ENCODE results near the gene APOBEC3A. TPM values are rescaled to one million over a fixed set of nuclear protein-coding genes. Genes with fewer than 3 reads are reported as not detected.

The APOBEC3A gene
- total RNA-seq, 1 donor from 2014 or later = 0.52 TPM

DNA sequence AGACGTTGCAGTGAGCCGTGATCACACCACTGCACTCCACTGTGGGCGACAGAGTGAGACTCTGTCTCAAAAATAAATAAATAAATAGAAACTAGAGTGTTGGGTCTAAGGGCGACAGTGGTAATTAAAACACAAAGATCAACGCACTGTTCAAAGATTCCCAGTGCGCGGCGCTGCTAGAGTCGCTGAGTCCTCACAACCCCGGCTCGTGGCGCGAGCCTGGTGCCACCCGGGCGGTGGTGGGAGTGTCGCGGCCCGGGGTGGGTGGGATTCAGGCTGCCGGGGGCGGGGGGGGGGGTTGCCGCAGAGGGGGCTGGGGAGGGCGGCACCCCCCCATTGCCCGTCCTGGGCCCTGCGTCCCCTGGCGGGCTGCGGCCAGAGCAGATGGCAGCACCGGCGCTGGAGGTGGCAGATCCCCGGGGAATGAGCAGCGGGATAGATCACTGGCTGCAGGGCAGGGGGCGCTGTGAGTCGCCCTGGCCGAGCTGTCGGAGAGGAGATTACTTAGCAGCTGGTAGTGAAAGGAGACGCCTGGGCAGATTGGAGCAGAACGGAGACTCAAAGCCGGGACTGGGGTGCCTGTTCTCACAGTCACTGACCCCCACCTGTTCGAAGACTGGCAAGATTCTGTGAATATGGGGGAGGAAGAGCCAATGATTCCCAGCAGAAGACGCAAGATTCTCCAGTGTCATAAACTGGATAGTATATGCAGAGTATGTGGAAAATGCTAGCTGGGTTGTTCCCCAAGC is 30.2 kb upstream of the APOBEC3A start:
- H3K9ac ChIP-seq (ENCODE audit: low read depth in 1 of 3, low read length in 3 of 3) = peak overlapping the region; percentile 36 to 64 (median 63)
- H3K36me3 ChIP-seq (ENCODE audit: control insufficient read depth in 3 of 3, insufficient read depth in 3 of 3, low read length in 3 of 3) = no peaks in the 10 kb centered on the region
- H3K9me3 ChIP-seq (ENCODE audit: control insufficient read depth in 3 of 3, low read length in 3 of 3) = no peaks in the 10 kb centered on the region
- no peak overlapping the region for H3K27ac ChIP-seq (ENCODE audit: low read depth, low read length)
- H3K27me3 ChIP-seq (ENCODE audit: control insufficient read depth in 3 of 3, insufficient read depth in 3 of 3, low read length in 3 of 3) = peaks cover 0 to 4% (median 0%) of the 10 kb centered on the region in 3 donors
- H3K4me3 ChIP-seq (ENCODE audit: low read length in 3 of 3) = peak overlapping the region; percentile 63 to 71 (median 70)
- H3K4me1 ChIP-seq (ENCODE audit: control insufficient read depth in 3 of 3, insufficient read depth in 3 of 3, low read length in 3 of 3) = peaks cover 10 to 24% (median 18%) of the 10 kb centered on the region in 3 donors

DNA sequence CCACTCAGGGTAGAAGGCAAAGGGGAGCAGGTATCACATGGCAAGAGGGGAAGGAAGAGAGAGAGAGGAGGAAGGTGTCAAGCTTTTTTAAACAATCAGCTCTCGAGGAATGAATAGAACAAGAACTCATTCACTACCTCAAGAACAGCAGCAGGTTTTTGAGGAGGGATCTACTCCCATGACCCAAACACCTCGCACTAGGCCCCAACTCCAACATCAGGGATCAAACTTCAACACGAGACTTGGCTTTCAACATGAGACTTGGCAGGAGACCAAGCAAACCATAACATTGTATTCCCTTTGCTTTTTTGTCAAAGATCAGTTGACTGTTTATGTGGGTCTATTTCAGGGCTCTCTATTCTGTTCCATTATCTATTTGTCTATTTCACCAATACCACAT is 26.9 kb upstream of the APOBEC3A start:
- H3K27me3 ChIP-seq (ENCODE audit: control insufficient read depth in 3 of 3, insufficient read depth in 3 of 3, low read length in 3 of 3) = peaks cover 2 to 11% (median 7%) of the 10 kb centered on the region in 3 donors
- no peak overlapping the region for H3K27ac ChIP-seq (ENCODE audit: low read depth, low read length)
- peaks cover 4 to 11% (median 11%) of the 10 kb centered on the region in 3 donors for H3K4me1 ChIP-seq (ENCODE audit: control insufficient read depth in 3 of 3, insufficient read depth in 3 of 3, low read length in 3 of 3)
- H3K4me3 ChIP-seq (ENCODE audit: low read length in 3 of 3) = no peak overlapping the region
- H3K9me3 ChIP-seq (ENCODE audit: control insufficient read depth in 3 of 3, low read length in 3 of 3) = no peaks in the 10 kb centered on the region
- no peaks in the 10 kb centered on the region for H3K36me3 ChIP-seq (ENCODE audit: control insufficient read depth in 3 of 3, insufficient read depth in 3 of 3, low read length in 3 of 3)
- H3K9ac ChIP-seq (ENCODE audit: low read depth in 1 of 3, low read length in 3 of 3) = no peak overlapping the region

DNA sequence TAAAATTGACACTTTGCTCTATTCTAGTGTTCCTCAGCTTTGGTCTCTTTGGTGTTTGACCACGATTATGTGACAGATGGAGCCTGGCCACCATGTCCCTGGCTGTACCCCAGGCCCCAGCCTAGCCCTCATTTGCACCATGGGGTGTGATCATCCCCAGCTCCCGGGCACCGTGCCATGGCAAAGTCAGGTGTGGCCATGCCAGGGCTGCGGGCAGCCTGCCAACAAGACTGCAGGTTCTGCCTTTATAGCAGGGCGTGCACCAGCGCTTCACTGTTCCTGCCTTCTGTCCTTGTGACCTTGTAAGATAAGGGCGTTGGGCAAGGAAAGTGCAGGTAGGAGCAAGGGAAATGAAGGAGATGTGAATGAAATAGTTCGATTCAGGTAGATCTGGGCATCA is 22.4 kb upstream of the APOBEC3A start:
- no peak overlapping the region for H3K9ac ChIP-seq (ENCODE audit: low read depth in 1 of 3, low read length in 3 of 3)
- H3K27me3 ChIP-seq (ENCODE audit: control insufficient read depth in 3 of 3, insufficient read depth in 3 of 3, low read length in 3 of 3) = peaks cover 12 to 22% (median 14%) of the 10 kb centered on the region in 3 donors
- no peaks in the 10 kb centered on the region for H3K9me3 ChIP-seq (ENCODE audit: control insufficient read depth in 3 of 3, low read length in 3 of 3)
- H3K4me1 ChIP-seq (ENCODE audit: control insufficient read depth in 3 of 3, insufficient read depth in 3 of 3, low read length in 3 of 3) = peaks cover 0 to 4% (median 4%) of the 10 kb centered on the region in 3 donors
- H3K4me3 ChIP-seq (ENCODE audit: low read length in 3 of 3) = no peak overlapping the region
- H3K27ac ChIP-seq (ENCODE audit: low read depth, low read length) = no peak overlapping the region
- no peaks in the 10 kb centered on the region for H3K36me3 ChIP-seq (ENCODE audit: control insufficient read depth in 3 of 3, insufficient read depth in 3 of 3, low read length in 3 of 3)

DNA sequence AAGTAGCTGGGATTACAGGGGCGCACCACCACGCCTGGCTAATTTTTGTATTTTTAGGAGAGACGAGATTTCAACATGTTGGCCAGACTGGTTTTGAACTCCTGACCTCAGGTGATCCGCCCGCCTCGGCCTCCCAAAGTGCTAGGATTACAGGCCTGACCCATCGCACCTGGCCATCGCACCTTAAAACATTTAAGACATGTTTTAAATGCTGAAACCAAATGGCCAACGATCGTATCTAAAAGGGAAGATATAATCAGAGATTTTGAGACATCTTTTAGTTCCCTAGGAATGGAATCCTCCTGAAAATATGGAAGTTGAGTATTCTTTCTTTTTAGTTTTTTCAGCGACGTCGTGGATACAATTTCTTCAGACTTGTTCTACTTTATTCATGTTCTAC is 21.8 kb upstream of the APOBEC3A start:
- H3K27ac ChIP-seq (ENCODE audit: low read depth, low read length) = no peak overlapping the region

DNA sequence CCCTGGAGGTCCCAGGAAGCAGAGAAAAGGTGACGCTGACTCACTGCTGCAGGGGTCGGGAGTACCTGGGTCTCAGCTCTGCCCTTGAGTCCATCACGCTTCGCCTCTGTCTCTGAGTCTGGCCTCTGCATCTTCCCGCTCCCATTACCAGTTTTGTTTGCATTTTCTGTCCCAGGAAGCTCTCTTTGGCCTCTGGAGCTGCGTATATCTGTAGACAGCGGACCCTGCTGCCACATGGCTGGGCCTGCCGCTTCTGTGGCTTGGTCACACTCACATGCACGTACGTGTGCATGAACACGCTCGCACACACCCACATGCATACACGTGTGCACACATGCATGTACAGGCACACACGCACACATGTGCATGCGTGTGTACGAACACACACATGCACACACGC is 20.8 kb upstream of the APOBEC3A start:
- Histone ChIP-seq H3K4me3 (ENCODE audit: low read length in 3 of 3) (no peak overlapping the region), H3K36me3 (ENCODE audit: control insufficient read depth in 3 of 3, insufficient read depth in 3 of 3, low read length in 3 of 3) (no peaks in the 10 kb centered on the region), H3K27me3 (ENCODE audit: control insufficient read depth in 3 of 3, insufficient read depth in 3 of 3, low read length in 3 of 3) (peaks cover 15 to 27% (median 20%) of the 10 kb centered on the region in 3 donors), H3K4me1 (ENCODE audit: control insufficient read depth in 3 of 3, insufficient read depth in 3 of 3, low read length in 3 of 3) (peaks cover 0 to 4% (median 4%) of the 10 kb centered on the region in 3 donors), H3K27ac (ENCODE audit: low read depth, low read length) (no peak overlapping the region), H3K9me3 (ENCODE audit: control insufficient read depth in 3 of 3, low read length in 3 of 3) (no peaks in the 10 kb centered on the region), H3K9ac (ENCODE audit: low read depth in 1 of 3, low read length in 3 of 3) (no peak overlapping the region)

More for the DNA sequence above, 21.8 kb upstream of the APOBEC3A start:
- no peaks in the 10 kb centered on the region for H3K36me3 ChIP-seq (ENCODE audit: control insufficient read depth in 3 of 3, insufficient read depth in 3 of 3, low read length in 3 of 3)
- no peak overlapping the region for H3K4me3 ChIP-seq (ENCODE audit: low read length in 3 of 3)
- H3K27me3 ChIP-seq (ENCODE audit: control insufficient read depth in 3 of 3, insufficient read depth in 3 of 3, low read length in 3 of 3) = peaks cover 12 to 19% (median 14%) of the 10 kb centered on the region in 3 donors
- H3K9ac ChIP-seq (ENCODE audit: low read depth in 1 of 3, low read length in 3 of 3) = no peak overlapping the region
- peaks cover 0 to 4% (median 4%) of the 10 kb centered on the region in 3 donors for H3K4me1 ChIP-seq (ENCODE audit: control insufficient read depth in 3 of 3, insufficient read depth in 3 of 3, low read length in 3 of 3)
- no peaks in the 10 kb centered on the region for H3K9me3 ChIP-seq (ENCODE audit: control insufficient read depth in 3 of 3, low read length in 3 of 3)

DNA sequence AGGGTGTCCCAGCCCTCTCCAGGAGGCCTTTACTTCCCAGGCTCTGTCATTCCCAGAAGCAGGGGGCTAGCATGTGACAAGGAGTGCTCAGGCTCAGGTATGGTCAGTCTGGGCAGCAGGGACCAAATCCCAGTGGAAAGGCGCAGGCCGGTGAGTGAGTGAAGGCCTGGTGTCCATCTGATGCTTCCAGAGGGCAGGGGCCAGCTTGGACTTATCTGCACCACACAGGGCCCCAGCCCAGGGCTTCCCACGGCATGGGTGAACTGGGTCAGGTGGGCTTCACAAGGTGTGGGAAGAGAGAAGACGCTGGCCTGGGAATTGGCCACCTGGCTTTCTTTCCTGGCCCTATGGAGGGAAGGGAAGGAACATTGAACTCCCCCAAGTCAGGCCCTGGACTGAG is 20.4 kb upstream of the APOBEC3A start:
- no peak overlapping the region for H3K9ac ChIP-seq (ENCODE audit: low read depth in 1 of 3, low read length in 3 of 3)
- no peak overlapping the region for H3K27ac ChIP-seq (ENCODE audit: low read depth, low read length)
- H3K4me3 ChIP-seq (ENCODE audit: low read length in 3 of 3) = no peak overlapping the region
- H3K9me3 ChIP-seq (ENCODE audit: control insufficient read depth in 3 of 3, low read length in 3 of 3) = no peaks in the 10 kb centered on the region
- peaks cover 20 to 28% (median 21%) of the 10 kb centered on the region in 3 donors for H3K27me3 ChIP-seq (ENCODE audit: control insufficient read depth in 3 of 3, insufficient read depth in 3 of 3, low read length in 3 of 3)
- no peaks in the 10 kb centered on the region for H3K36me3 ChIP-seq (ENCODE audit: control insufficient read depth in 3 of 3, insufficient read depth in 3 of 3, low read length in 3 of 3)
- peaks cover 0 to 4% (median 4%) of the 10 kb centered on the region in 3 donors for H3K4me1 ChIP-seq (ENCODE audit: control insufficient read depth in 3 of 3, insufficient read depth in 3 of 3, low read length in 3 of 3)

DNA sequence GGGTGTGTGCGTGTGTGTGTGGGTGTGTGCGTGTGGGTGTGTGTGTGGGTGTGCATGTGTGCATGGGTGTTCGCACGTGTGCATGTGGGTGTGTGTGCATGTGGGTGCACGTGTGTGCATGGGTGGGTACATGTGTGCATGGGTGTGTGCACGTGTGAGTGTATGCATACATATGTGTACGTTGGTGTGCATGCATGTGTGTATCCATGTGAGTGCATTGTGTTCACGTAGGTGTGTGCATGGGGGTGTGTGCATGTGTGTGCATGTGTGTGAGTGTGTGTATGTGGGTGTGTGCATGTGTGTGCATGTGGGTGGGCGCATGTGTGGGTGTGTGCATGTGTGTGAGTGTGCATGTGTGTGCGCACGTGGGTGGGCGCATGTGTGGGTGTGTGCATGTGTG is 19.9 kb upstream of the APOBEC3A start:
- no peaks in the 10 kb centered on the region for H3K9me3 ChIP-seq (ENCODE audit: control insufficient read depth in 3 of 3, low read length in 3 of 3)
- peaks cover 21 to 28% (median 22%) of the 10 kb centered on the region in 3 donors for H3K27me3 ChIP-seq (ENCODE audit: control insufficient read depth in 3 of 3, insufficient read depth in 3 of 3, low read length in 3 of 3)
- H3K4me1 ChIP-seq (ENCODE audit: control insufficient read depth in 3 of 3, insufficient read depth in 3 of 3, low read length in 3 of 3) = peaks cover 0 to 4% (median 4%) of the 10 kb centered on the region in 3 donors
- no peak overlapping the region for H3K9ac ChIP-seq (ENCODE audit: low read depth in 1 of 3, low read length in 3 of 3)
- no peaks in the 10 kb centered on the region for H3K36me3 ChIP-seq (ENCODE audit: control insufficient read depth in 3 of 3, insufficient read depth in 3 of 3, low read length in 3 of 3)
- H3K4me3 ChIP-seq (ENCODE audit: low read length in 3 of 3) = no peak overlapping the region
- no peak overlapping the region for H3K27ac ChIP-seq (ENCODE audit: low read depth, low read length)

DNA sequence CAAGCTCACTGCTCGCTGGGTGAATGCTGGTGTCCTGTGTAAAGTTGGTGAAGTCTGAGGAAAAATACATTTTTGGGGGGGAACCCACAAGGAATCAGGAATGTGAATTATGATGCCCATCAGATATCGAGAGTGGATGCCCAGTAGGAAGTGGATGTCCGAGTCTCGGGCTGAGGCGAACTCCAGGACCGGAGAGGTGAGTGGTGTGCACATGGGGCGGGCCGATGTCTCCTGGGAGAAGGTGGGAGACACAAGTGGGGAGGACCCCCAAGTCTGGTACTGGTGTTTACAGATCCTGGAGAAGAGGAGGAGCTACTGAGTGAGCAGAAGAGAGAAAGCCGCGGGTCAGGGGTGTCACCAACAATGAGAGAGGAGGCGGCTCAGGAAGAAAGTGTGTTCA is 19.2 kb upstream of the APOBEC3A start:
- H3K27ac ChIP-seq (ENCODE audit: low read depth, low read length) = no peak overlapping the region
- H3K4me3 ChIP-seq (ENCODE audit: low read length in 3 of 3) = no peak overlapping the region

DNA sequence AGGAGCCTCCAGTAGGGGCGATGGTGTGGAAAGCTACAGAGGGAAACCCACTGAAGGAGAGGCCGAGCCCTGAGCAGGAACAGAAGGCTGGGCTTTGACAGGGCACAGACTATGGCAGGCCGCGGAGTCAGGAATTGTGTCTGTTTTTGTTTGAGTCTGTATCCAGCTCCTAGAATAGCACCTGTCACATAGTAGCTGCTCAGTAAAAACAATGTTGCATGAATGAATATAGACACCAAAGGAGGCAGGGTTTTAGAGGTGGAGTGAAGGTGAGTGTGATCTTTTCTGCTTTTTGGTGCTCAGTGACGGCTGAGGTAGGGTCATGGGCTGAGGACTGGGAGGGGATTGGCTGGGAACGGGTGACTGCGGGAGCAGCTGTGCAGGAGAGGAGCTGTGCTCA is 18.5 kb upstream of the APOBEC3A start:
- Histone ChIP-seq H3K9me3 (ENCODE audit: control insufficient read depth in 3 of 3, low read length in 3 of 3) (no peaks in the 10 kb centered on the region), H3K27ac (ENCODE audit: low read depth, low read length) (no peak overlapping the region), H3K9ac (ENCODE audit: low read depth in 1 of 3, low read length in 3 of 3) (no peak overlapping the region), H3K36me3 (ENCODE audit: control insufficient read depth in 3 of 3, insufficient read depth in 3 of 3, low read length in 3 of 3) (no peaks in the 10 kb centered on the region), H3K4me3 (ENCODE audit: low read length in 3 of 3) (no peak overlapping the region), H3K4me1 (ENCODE audit: control insufficient read depth in 3 of 3, insufficient read depth in 3 of 3, low read length in 3 of 3) (peaks cover 0 to 4% (median 4%) of the 10 kb centered on the region in 3 donors), H3K27me3 (ENCODE audit: control insufficient read depth in 3 of 3, insufficient read depth in 3 of 3, low read length in 3 of 3) (peaks cover 33 to 38% (median 35%) of the 10 kb centered on the region in 3 donors)

More for the DNA sequence above, 19.2 kb upstream of the APOBEC3A start:
- no peaks in the 10 kb centered on the region for H3K9me3 ChIP-seq (ENCODE audit: control insufficient read depth in 3 of 3, low read length in 3 of 3)
- no peak overlapping the region for H3K9ac ChIP-seq (ENCODE audit: low read depth in 1 of 3, low read length in 3 of 3)
- H3K36me3 ChIP-seq (ENCODE audit: control insufficient read depth in 3 of 3, insufficient read depth in 3 of 3, low read length in 3 of 3) = no peaks in the 10 kb centered on the region
- peaks cover 28 to 35% (median 29%) of the 10 kb centered on the region in 3 donors for H3K27me3 ChIP-seq (ENCODE audit: control insufficient read depth in 3 of 3, insufficient read depth in 3 of 3, low read length in 3 of 3)
- peaks cover 0 to 4% (median 4%) of the 10 kb centered on the region in 3 donors for H3K4me1 ChIP-seq (ENCODE audit: control insufficient read depth in 3 of 3, insufficient read depth in 3 of 3, low read length in 3 of 3)

DNA sequence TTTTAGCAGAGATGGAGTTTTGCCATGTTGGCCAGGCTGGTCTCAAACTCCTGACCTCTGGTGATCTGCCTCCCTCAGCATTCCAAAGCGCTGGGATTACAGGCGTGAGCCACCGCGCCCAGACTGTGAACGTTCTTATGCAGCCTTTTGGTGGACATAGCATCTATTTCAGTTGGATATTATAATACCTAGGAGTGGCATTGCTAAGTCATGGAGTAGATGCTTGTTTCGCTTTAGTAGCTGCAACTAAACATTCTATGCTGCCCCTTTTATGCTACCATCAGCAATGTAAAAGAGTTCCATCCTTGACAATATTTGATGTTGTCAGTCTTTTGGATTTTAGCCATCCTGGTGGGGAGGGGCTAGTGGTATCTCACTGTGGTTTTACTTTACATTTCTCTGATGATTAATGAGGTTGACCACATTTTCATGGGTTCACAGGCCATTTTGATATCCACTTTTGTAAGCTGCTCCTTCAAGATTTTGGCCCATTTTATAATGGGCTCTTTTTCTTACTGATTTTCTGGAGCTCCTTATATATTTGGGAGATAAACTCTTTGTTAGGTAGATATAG is 16.5 kb upstream of the APOBEC3A start:
- no peak overlapping the region for H3K4me3 ChIP-seq (ENCODE audit: low read length in 3 of 3)
- H3K9ac ChIP-seq (ENCODE audit: low read depth in 1 of 3, low read length in 3 of 3) = no peak overlapping the region
- no peak overlapping the region for H3K27ac ChIP-seq (ENCODE audit: low read depth, low read length)

More for the DNA sequence above, 16.5 kb upstream of the APOBEC3A start:
- Histone ChIP-seq H3K9me3 (ENCODE audit: control insufficient read depth in 3 of 3, low read length in 3 of 3) (no peaks in the 10 kb centered on the region), H3K4me1 (ENCODE audit: control insufficient read depth in 3 of 3, insufficient read depth in 3 of 3, low read length in 3 of 3) (no peaks in the 10 kb centered on the region), H3K27me3 (ENCODE audit: control insufficient read depth in 3 of 3, insufficient read depth in 3 of 3, low read length in 3 of 3) (peaks cover 37 to 48% (median 46%) of the 10 kb centered on the region in 3 donors), H3K36me3 (ENCODE audit: control insufficient read depth in 3 of 3, insufficient read depth in 3 of 3, low read length in 3 of 3) (no peaks in the 10 kb centered on the region)

Measured in skeletal muscle tissue (tissue), 4 donors.